RKO (cell line): ENCODE results near the gene AP4B1.
A peak's percentile ranks its signal among the peaks of the same experiment; 100 is the strongest.

Experiments used
- DNase-seq: peaks from one replicate; pipeline ENCODE4 v3.0.0-alpha.2; 2016; ENCODE audit warnings: low spot score

The AP4B1 gene

GRCh38 chr1:113895098-113895497 is 9.5 kb downstream of the AP4B1 start:
- no peak for DNase-seq

GRCh38 chr1:113893267-113893666 is 11.3 kb downstream of the AP4B1 start:
- no peak for DNase-seq

GRCh38 chr1:113891631-113892220 is 12.9 kb downstream of the AP4B1 start:
- no peak for DNase-seq

GRCh38 chr1:113890816-113891215 is 13.8 kb downstream of the AP4B1 start:
- no peak for DNase-seq

- no peak for DNase-seq
These were observed 17.0 kb downstream of the AP4B1 start, which contains the start of gene BCL2L15 for GRCh38 chr1:113887402-113888175. Gene BCL2L15, minus strand, starts transcription at chr1:113887581. Its CDS starts 206 bp downstream, at chr1:113887375.

GRCh38 chr1:113886417-113887401 is 17.9 kb downstream of the AP4B1 start:
- DNase-seq = no peak

GRCh38 chr1:113881661-113882060 is 22.9 kb downstream of the AP4B1 start:
- DNase-seq = no peak

- no peak for DNase-seq
These were observed 24.9 kb downstream of the AP4B1 start for GRCh38 chr1:113879739-113880038.

GRCh38 chr1:113876176-113876575 is 28.4 kb downstream of the AP4B1 start:
- no peak for DNase-seq

GRCh38 chr1:113875714-113876113 is 28.9 kb downstream of the AP4B1 start:
- DNase-seq = no peak

- peak; percentile 46 for DNase-seq
These were observed 30.4 kb downstream of the AP4B1 start for GRCh38 chr1:113874012-113874879.

GRCh38 chr1:113872219-113872935 is 32.2 kb downstream of the AP4B1 start:
- DNase-seq = no peak

- DNase-seq = peak; percentile 38
These were observed 32.9 kb downstream of the AP4B1 start, which contains the start of gene PTPN22 for GRCh38 chr1:113871597-113872113. Gene PTPN22, minus strand, starts transcription at chr1:113871712.

- DNase-seq = no peak
These were observed 33.8 kb downstream of the AP4B1 start for GRCh38 chr1:113870778-113871177.

- peak; percentile 82 for DNase-seq
These were observed 36.1 kb downstream of the AP4B1 start for GRCh38 chr1:113868387-113869083.

GRCh38 chr1:113861641-113862040 is 43.0 kb downstream of the AP4B1 start:
- no peak for DNase-seq

GRCh38 chr1:113860891-113861290 is 43.7 kb downstream of the AP4B1 start:
- DNase-seq = peak; percentile 45

- DNase-seq = no peak
These were observed 45.0 kb downstream of the AP4B1 start for GRCh38 chr1:113859478-113860175.

- no peak for DNase-seq
These were observed 45.6 kb downstream of the AP4B1 start for GRCh38 chr1:113858982-113859381.
